IMR-90 (cell line): ENCODE results near the gene C3orf38. TPM values are rescaled to one million over a fixed set of nuclear protein-coding genes. Genes with fewer than 3 reads are reported as not detected.

Source experiments
- ATAC-seq: fragments of 200-7000 bp; cut with Tn5 transposase; 2 replicates; pipeline ENCODE4 v1.9.1; 2020; ENCODE audit warnings: low read depth, mild to moderate bottlenecking, moderate library complexity
- BruUV-seq: library from RNA; stranded (reverse); fragments of 400-500 nt; replicated peaks from 2 replicates; lab custom pipeline; 2021; lab: Mats Ljungman, UMichigan
- CTCF ChIA-PET: fragments of 300-600 bp; formaldehyde crosslinking; extraction: SDS; loops from one replicate; lab custom pipeline; 2021; ENCODE audit warnings: antibody characterized with exemption; lab: Yijun Ruan, JAX
- POLR2A ChIA-PET: fragments of 300-600 bp; sonication (Branson Sonifier 250); formaldehyde crosslinking; loops from one replicate; lab custom pipeline; 2022; ENCODE audit warnings: antibody characterized with exemption; ENCODE audit not compliant: unreplicated experiment; lab: Charles Lee
- DNase-seq: peaks from one replicate; pipeline ENCODE4 v3.0.0; 2013
- H2AFZ ChIP-seq: replicated peaks from 2 replicates; pipeline ENCODE3; 2013; ENCODE audit warnings: low read length, mild to moderate bottlenecking; ENCODE audit not compliant: poor library complexity
- H2AK5ac ChIP-seq: 2 replicates; pipeline ENCODE4 v1.6.1; 2013; ENCODE audit warnings: low read depth, low read length, inconsistent platforms
- H2AK9ac ChIP-seq: replicated peaks from 2 replicates; pipeline ENCODE3; 2013; ENCODE audit warnings: mild to moderate bottlenecking, low read depth, low read length, moderate library complexity; ENCODE audit not compliant: poor library complexity
- H2BK120ac ChIP-seq: 2 replicates; pipeline ENCODE4 v1.6.1; 2013; ENCODE audit warnings: low read depth, low read length, inconsistent platforms
- H2BK15ac ChIP-seq: 3 replicates; pipeline ENCODE4 v1.6.1; 2013; ENCODE audit warnings: low read depth, low read length, inconsistent platforms
- H2BK20ac ChIP-seq: 2 replicates; pipeline ENCODE4 v1.6.1; 2013; ENCODE audit warnings: low read depth, mild to moderate bottlenecking, inconsistent platforms, low read length, moderate library complexity
- H2BK5ac ChIP-seq: 2 replicates; pipeline ENCODE4 v1.6.1; 2013; ENCODE audit warnings: mild to moderate bottlenecking, low read depth, low read length, inconsistent platforms; ENCODE audit not compliant: poor library complexity, severe bottlenecking
- H3K14ac ChIP-seq: replicated peaks from 2 replicates; pipeline ENCODE4 v1.6.1; 2013; ENCODE audit warnings: low read depth, low read length, inconsistent platforms
- H3K18ac ChIP-seq: 2 replicates; pipeline ENCODE4 v1.6.1; 2013; ENCODE audit warnings: low read depth, low read length, control low read depth
- H3K23ac ChIP-seq: 2 replicates; pipeline ENCODE4 v1.6.1; 2013; ENCODE audit warnings: low read depth, low read length, inconsistent platforms
- H3K27ac ChIP-seq: 2 replicates; pipeline ENCODE4 v1.5.1; 2013; ENCODE audit warnings: mild to moderate bottlenecking, control low read depth, low read length; ENCODE audit not compliant: insufficient read depth
- H3K27me3 ChIP-seq: 2 replicates; pipeline ENCODE4 v1.6.1; 2013; ENCODE audit warnings: low read length; ENCODE audit not compliant: control insufficient read depth, insufficient read depth
- H3K36me3 ChIP-seq: 2 replicates; pipeline ENCODE4 v1.6.1; 2013; ENCODE audit warnings: low read length, mixed read lengths; ENCODE audit not compliant: control insufficient read depth, insufficient read depth
- H3K4ac ChIP-seq: 2 replicates; pipeline ENCODE4 v1.6.1; 2013; ENCODE audit warnings: low read depth, low read length, inconsistent platforms
- H3K4me1 ChIP-seq: 2 replicates; pipeline ENCODE4 v1.6.1; 2013; ENCODE audit warnings: low read length, mixed read lengths; ENCODE audit not compliant: control insufficient read depth, insufficient read depth
- H3K4me2 ChIP-seq: 2 replicates; pipeline ENCODE4 v1.6.1; 2013; ENCODE audit warnings: low read depth, mild to moderate bottlenecking, control low read depth, low read length, moderate library complexity
- H3K4me3 ChIP-seq: 2 replicates; pipeline ENCODE4 v1.5.1; 2013; ENCODE audit warnings: low read depth, mild to moderate bottlenecking, control low read depth, low read length, moderate library complexity; ENCODE audit not compliant: insufficient read depth
- H3K56ac ChIP-seq: 2 replicates; pipeline ENCODE4 v1.6.1; 2013; ENCODE audit warnings: low read length, inconsistent platforms; ENCODE audit not compliant: insufficient read depth; ENCODE audit errors: extremely low read depth
- H3K79me1 ChIP-seq, 2 experiments: 2 replicates each; pipeline ENCODE4 v1.6.1; 2013; ENCODE audit warnings: low read length in 2 of 2, inconsistent platforms in 1 of 2, low read depth in 1 of 2
- H3K9ac ChIP-seq: 2 replicates; pipeline ENCODE4 v1.6.1; 2013; ENCODE audit warnings: low read depth, low read length, control low read depth
- H3K9me1 ChIP-seq: 2 replicates; pipeline ENCODE4 v1.6.1; 2013; ENCODE audit warnings: low read length, inconsistent platforms; ENCODE audit not compliant: insufficient read depth
- H3K9me3 ChIP-seq: 2 replicates; pipeline ENCODE4 v1.6.1; 2013; ENCODE audit warnings: low read length; ENCODE audit not compliant: control insufficient read depth, insufficient read depth
- H4K20me1 ChIP-seq: 2 replicates; pipeline ENCODE4 v1.6.1; 2013; ENCODE audit warnings: low read length, inconsistent platforms; ENCODE audit not compliant: insufficient read depth
- H4K5ac ChIP-seq: 2 replicates; pipeline ENCODE4 v1.6.1; 2013; ENCODE audit warnings: mild to moderate bottlenecking, low read depth, low read length, control low read depth
- H4K8ac ChIP-seq, 2 experiments: 2 replicates each; pipeline ENCODE4 v1.6.1; 2013; ENCODE audit warnings: low read depth in 2 of 2, low read length in 2 of 2, control low read depth in 1 of 2, inconsistent platforms in 1 of 2
- H4K91ac ChIP-seq: 2 replicates; pipeline ENCODE4 v1.6.1; 2013; ENCODE audit warnings: low read depth, low read length, inconsistent platforms; ENCODE audit not compliant: insufficient read depth
- BHLHE40 ChIP-seq: fragments of 150-350 bp; IDR thresholded peaks from 2 replicates; pipeline ENCODE4 v1.6.1; 2016; ENCODE audit warnings: mild to moderate bottlenecking, low read depth, low read length
- CEBPB ChIP-seq: IDR thresholded peaks from 2 replicates; pipeline ENCODE4 v1.6.1; 2012; ENCODE audit warnings: low read depth, low read length, improper control_type of control experiment
- CHD1 ChIP-seq: IDR thresholded peaks from 2 replicates; pipeline ENCODE4 v1.6.1; 2012; ENCODE audit warnings: low read depth, low read length, improper control_type of control experiment
- FOS ChIP-seq: fragments of 150-350 bp; IDR thresholded peaks from 2 replicates; pipeline ENCODE4 v1.6.1; 2016; ENCODE audit warnings: low read depth, low read length
- MAFK ChIP-seq: IDR thresholded peaks from 2 replicates; pipeline ENCODE4 v1.6.1; 2012; ENCODE audit warnings: low read depth, low read length, improper control_type of control experiment
- MAZ ChIP-seq: IDR thresholded peaks from 2 replicates; pipeline ENCODE4 v1.6.1; 2012; ENCODE audit warnings: low read depth, mild to moderate bottlenecking, low read length, improper control_type of control experiment, moderate library complexity, borderline replicate concordance
- MXI1 ChIP-seq: IDR thresholded peaks from 2 replicates; pipeline ENCODE4 v1.6.1; 2012; ENCODE audit warnings: low read depth, mild to moderate bottlenecking, low read length, moderate library complexity, borderline replicate concordance
- NFE2L2 ChIP-seq: fragments of 150-350 bp; IDR thresholded peaks from 2 replicates; pipeline ENCODE4 v1.6.1; 2016; ENCODE audit warnings: low read depth, mild to moderate bottlenecking, low read length
- POLR2A ChIP-seq: IDR thresholded peaks from 2 replicates; pipeline ENCODE4 v1.6.1; 2012; ENCODE audit warnings: mild to moderate bottlenecking, low read depth, low read length
- RAD21 ChIP-seq: IDR thresholded peaks from 2 replicates; pipeline ENCODE4 v1.6.1; 2012; ENCODE audit warnings: low read length, improper control_type of control experiment
- RCOR1 ChIP-seq: IDR thresholded peaks from 2 replicates; pipeline ENCODE4 v1.6.1; 2012; ENCODE audit warnings: mild to moderate bottlenecking, low read length, improper control_type of control experiment; ENCODE audit not compliant: insufficient replicate concordance
- RFX5 ChIP-seq: IDR thresholded peaks from 2 replicates; pipeline ENCODE4 v1.8.0; 2012; ENCODE audit warnings: low read depth, mild to moderate bottlenecking, low read length, moderate library complexity
- SMC3 ChIP-seq: fragments of 150-350 bp; IDR thresholded peaks from 2 replicates; pipeline ENCODE4 v1.6.1; 2016; ENCODE audit warnings: low read depth, mild to moderate bottlenecking, antibody characterized with exemption, low read length, moderate library complexity
- WGBS, 2 experiments: methylation state at CpG; one replicate each; pipeline versions ENCODE4 v1.1.5 to v1.1.7; 2013; ENCODE audit warnings: missing lambda C conversion rate in 2 of 2; ENCODE audit not compliant: insufficient read length in 1 of 2; ENCODE audit errors: extremely low coverage in 2 of 2; 5-methylcytosine and 5-hydroxymethylcytosine counted together
- dilution Hi-C: fragments of 300-500 bp; cut with HindIII; formaldehyde crosslinking; loops from one replicate; pipeline ENCODE4 v1.14.3; 2018; ENCODE audit warnings: low sequenced_read_pairs; ENCODE audit not compliant: unreplicated experiment
- in situ Hi-C: fragments of 300-500 bp; cut with MboI; formaldehyde crosslinking; loops from 3 replicates; pipeline ENCODE4 v1.14.3; 2019; ENCODE audit warnings: low sequenced_read_pairs, inconsistent platforms, mixed read lengths
- intact Hi-C: fragments of 100-400 bp; cut with micrococcal nuclease; formaldehyde crosslinking; loops from 2 replicates; pipeline ENCODE4 v1.10.0; 2022
- polyA plus RNA-seq, 3 experiments: library from polyadenylated mRNA; depleted of rRNA; stranded (reverse); fragments of >200 nt; gene quantifications; 2 replicates each; pipeline ENCODE4 v1.2.3, GENCODE V29; 2012; ENCODE audit warnings: low replicate concordance in 1 of 3
- total RNA-seq: library from RNA; depleted of rRNA; stranded (reverse); fragments of >200 nt; gene quantifications from 2 replicates; pipeline ENCODE4 v1.2.3, GENCODE V29; 2012
- TF ChIP-seq, protein P1 (sequence below): fragments of 150-350 bp; IDR thresholded peaks from 2 replicates; pipeline ENCODE4 v1.6.1; 2017; ENCODE audit warnings: mild to moderate bottlenecking, antibody characterized with exemption, low read length, low read depth
- TF ChIP-seq, protein P2 (sequence below): fragments of 150-350 bp; IDR thresholded peaks from 2 replicates; pipeline ENCODE4 v1.6.1; 2016; ENCODE audit warnings: low read depth, mild to moderate bottlenecking, low read length, moderate library complexity, borderline replicate concordance
- TF ChIP-seq, protein P3 (sequence below): conservative IDR thresholded peaks from 2 replicates; pipeline ENCODE4 v1.5.1; 2012; ENCODE audit warnings: mild to moderate bottlenecking, low read depth, low read length, improper control_type of control experiment

The C3orf38 gene
- total and polyA plus RNA-seq, 2 of the 4 experiments (the other 2 are of a cell fraction) = 11.1 to 16.7 TPM

DNA sequence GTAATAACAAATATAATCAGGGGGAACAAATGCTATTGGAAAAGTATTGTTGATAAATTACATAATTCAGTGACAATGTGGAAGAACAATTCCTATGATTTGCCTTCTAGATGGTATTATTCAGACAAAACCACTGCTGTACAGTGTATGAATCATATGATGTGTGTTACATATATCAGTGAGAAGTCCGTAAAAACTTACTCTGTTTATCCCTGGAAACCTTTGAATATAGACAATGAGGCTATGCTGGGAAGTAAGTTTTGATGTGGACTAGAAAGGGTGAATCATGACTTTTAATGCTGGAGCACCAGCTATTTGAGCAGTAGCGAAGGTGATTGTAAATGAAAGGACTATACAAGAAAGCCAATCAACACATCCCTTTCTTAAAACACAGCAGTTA lies 17.9 kb downstream of the C3orf38 start:
- H3K27me3 ChIP-seq = no peaks in the 10 kb centered on the region
- no peak overlapping the region for H3K9ac ChIP-seq
- peak overlapping the region; percentile 84; the same call in 1 of the 2 replicates for H3K4me2 ChIP-seq
- ATAC-seq (peak; percentile 88), DNase-seq (peak; percentile 78)
- no peak overlapping the region for H3K56ac ChIP-seq
- no peak overlapping the region for H2AK9ac ChIP-seq
- H3K27ac ChIP-seq = no peak overlapping the region
- H3K4ac ChIP-seq = no peak overlapping the region
- in situ Hi-C loops = no loop called here
- no peaks in the 10 kb centered on the region; a peak in 1 of 4 replicates for H3K79me1 ChIP-seq
- BruUV-seq = no TSS peak
- no peak overlapping the region for H3K18ac ChIP-seq
- no peaks in the 10 kb centered on the region for H3K9me3 ChIP-seq
- H3K14ac ChIP-seq = no peak overlapping the region
- ChIA-PET CTCF (interaction anchor here (0.6 to 1.7 kb wide), 4 partner anchors 21 to 1789 kb away, joined by 3 to 4 read pairs (median 4); no protein-coding TSS in a partner anchor), POLR2A (no interaction called here)
- peaks cover 2% of the 10 kb centered on the region; the same call in 1 of the 2 replicates for H3K4me1 ChIP-seq
- TF ChIP-seq, protein P1, sequence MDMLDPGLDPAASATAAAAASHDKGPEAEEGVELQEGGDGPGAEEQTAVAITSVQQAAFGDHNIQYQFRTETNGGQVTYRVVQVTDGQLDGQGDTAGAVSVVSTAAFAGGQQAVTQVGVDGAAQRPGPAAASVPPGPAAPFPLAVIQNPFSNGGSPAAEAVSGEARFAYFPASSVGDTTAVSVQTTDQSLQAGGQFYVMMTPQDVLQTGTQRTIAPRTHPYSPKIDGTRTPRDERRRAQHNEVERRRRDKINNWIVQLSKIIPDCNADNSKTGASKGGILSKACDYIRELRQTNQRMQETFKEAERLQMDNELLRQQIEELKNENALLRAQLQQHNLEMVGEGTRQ = no peak
- TF ChIP-seq, protein P2, sequence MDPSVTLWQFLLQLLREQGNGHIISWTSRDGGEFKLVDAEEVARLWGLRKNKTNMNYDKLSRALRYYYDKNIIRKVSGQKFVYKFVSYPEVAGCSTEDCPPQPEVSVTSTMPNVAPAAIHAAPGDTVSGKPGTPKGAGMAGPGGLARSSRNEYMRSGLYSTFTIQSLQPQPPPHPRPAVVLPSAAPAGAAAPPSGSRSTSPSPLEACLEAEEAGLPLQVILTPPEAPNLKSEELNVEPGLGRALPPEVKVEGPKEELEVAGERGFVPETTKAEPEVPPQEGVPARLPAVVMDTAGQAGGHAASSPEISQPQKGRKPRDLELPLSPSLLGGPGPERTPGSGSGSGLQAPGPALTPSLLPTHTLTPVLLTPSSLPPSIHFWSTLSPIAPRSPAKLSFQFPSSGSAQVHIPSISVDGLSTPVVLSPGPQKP = no peak
- TF ChIP-seq CEBPB (no peak), RAD21 (no peak), SMC3 (no peak), MAZ (no peak), BHLHE40 (no peak), RCOR1 (no peak), POLR2A (no peak), MAFK (no peak), MXI1 (no peak), RFX5 (no peak), CHD1 (no peak), FOS (no peak), NFE2L2 (no peak)
- TF ChIP-seq, protein P3, sequence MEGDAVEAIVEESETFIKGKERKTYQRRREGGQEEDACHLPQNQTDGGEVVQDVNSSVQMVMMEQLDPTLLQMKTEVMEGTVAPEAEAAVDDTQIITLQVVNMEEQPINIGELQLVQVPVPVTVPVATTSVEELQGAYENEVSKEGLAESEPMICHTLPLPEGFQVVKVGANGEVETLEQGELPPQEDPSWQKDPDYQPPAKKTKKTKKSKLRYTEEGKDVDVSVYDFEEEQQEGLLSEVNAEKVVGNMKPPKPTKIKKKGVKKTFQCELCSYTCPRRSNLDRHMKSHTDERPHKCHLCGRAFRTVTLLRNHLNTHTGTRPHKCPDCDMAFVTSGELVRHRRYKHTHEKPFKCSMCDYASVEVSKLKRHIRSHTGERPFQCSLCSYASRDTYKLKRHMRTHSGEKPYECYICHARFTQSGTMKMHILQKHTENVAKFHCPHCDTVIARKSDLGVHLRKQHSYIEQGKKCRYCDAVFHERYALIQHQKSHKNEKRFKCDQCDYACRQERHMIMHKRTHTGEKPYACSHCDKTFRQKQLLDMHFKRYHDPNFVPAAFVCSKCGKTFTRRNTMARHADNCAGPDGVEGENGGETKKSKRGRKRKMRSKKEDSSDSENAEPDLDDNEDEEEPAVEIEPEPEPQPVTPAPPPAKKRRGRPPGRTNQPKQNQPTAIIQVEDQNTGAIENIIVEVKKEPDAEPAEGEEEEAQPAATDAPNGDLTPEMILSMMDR = no peak
- no peak overlapping the region for H2BK15ac ChIP-seq
- H2AK5ac ChIP-seq = no peak overlapping the region
- H3K23ac ChIP-seq = no peak overlapping the region
- H3K36me3 ChIP-seq = no peaks in the 10 kb centered on the region
- H4K91ac ChIP-seq = no peak overlapping the region
- dilution Hi-C loops = no loop called here
- no peak overlapping the region for H2BK5ac ChIP-seq
- H2BK20ac ChIP-seq = no peak overlapping the region
- no peak overlapping the region for H2AFZ ChIP-seq
- H3K9me1 ChIP-seq = no peaks in the 10 kb centered on the region
- no peak overlapping the region for H3K4me3 ChIP-seq
- H4K20me1 ChIP-seq = no peaks in the 10 kb centered on the region
- H2BK120ac ChIP-seq = no peak overlapping the region
- H4K8ac ChIP-seq = no peak overlapping the region
- H4K5ac ChIP-seq = no peak overlapping the region
- no CpG with 5 or more reads among the region's 2 CpGs for WGBS, 2 experiments
- intact Hi-C loops = no loop called here
